NCI-H748 treated with DMSO at 0.1 percent for 48 hours (cell line): Measurements from ENCODE around the gene PTDSS2.
"Not testable (repeated sequence)": the region's sequence is repeated elsewhere in the genome, so short reads cannot be mapped to it uniquely, and the experiment has no call there.

Experiments
- DNase-seq: peaks from one replicate; lab custom pipeline; 2025; lab: John Stamatoyannopoulos, UW

PTDSS2 gene

GRCh38 chr11:449889-450808 is at the start of gene PTDSS2:
PTDSS2 (plus strand) TSS chr11:450279; CDS start chr11:450456, 177 bp downstream.
- peak; percentile 91 for DNase-seq

- not testable (repeated sequence) for DNase-seq
Observed at GRCh38 chr11:401196-401595, 48.9 kb upstream of the PTDSS2 start.

- DNase-seq: no peak
Observed at GRCh38 chr11:403021-403760, 46.9 kb upstream of the PTDSS2 start.

GRCh38 chr11:403761-404431 is 46.2 kb upstream of the PTDSS2 start:
- no peak for DNase-seq

- DNase-seq: no peak
Observed at GRCh38 chr11:404551-405264, 45.4 kb upstream of the PTDSS2 start.

- no peak for DNase-seq
Observed at GRCh38 chr11:405323-405953, 44.6 kb upstream of the PTDSS2 start.

GRCh38 chr11:405954-406795 is 43.9 kb upstream of the PTDSS2 start:
- no peak for DNase-seq

- DNase-seq: no peak
Observed at GRCh38 chr11:406796-407650, 43.1 kb upstream of the PTDSS2 start.

GRCh38 chr11:407651-408123 is 42.4 kb upstream of the PTDSS2 start:
- DNase-seq: no peak

GRCh38 chr11:408154-409007 is 41.7 kb upstream of the PTDSS2 start:
- DNase-seq: no peak

GRCh38 chr11:409008-409599 is 41.0 kb upstream of the PTDSS2 start:
- no peak for DNase-seq

GRCh38 chr11:409600-410483 is 40.2 kb upstream of the PTDSS2 start:
- DNase-seq: no peak

- not testable (repeated sequence) for DNase-seq
Observed at GRCh38 chr11:410711-411110, 39.4 kb upstream of the PTDSS2 start.

- not testable (repeated sequence) for DNase-seq
Observed at GRCh38 chr11:411520-411919, 38.6 kb upstream of the PTDSS2 start.

- DNase-seq: no peak
Observed at GRCh38 chr11:412641-413119, 37.4 kb upstream of the PTDSS2 start.
